Fibroblast of the aortic adventitia (primary cell): Measurements from ENCODE around the gene NAV2. TPM values are rescaled to one million over a fixed set of nuclear protein-coding genes. Genes with fewer than 3 reads are reported as not detected.

Source experiments
- DNase-seq: peaks from one replicate; pipeline ENCODE4 v3.0.0-alpha.2; 2010; ENCODE audit warnings: low read depth
- H3K4me3 ChIP-seq: 2 replicates; pipeline ENCODE4 v1.5.1; 2011; ENCODE audit warnings: low read depth, mild to moderate bottlenecking, control low read depth, low read length, moderate library complexity
- CTCF ChIP-seq: IDR thresholded peaks from 2 replicates; pipeline ENCODE4 v1.5.1; 2011; ENCODE audit warnings: mild to moderate bottlenecking, low read length, control low read depth, inconsistent platforms; ENCODE audit not compliant: insufficient read depth
- total RNA-seq: library from RNA; depleted of rRNA; stranded (reverse); fragments of >200 nt; gene quantifications from 2 replicates; pipeline ENCODE4 v1.2.3, GENCODE V29; 2012; ENCODE audit warnings: low replicate concordance

Gene NAV2
- total RNA-seq, 1 donor = 44.6 TPM

DNA sequence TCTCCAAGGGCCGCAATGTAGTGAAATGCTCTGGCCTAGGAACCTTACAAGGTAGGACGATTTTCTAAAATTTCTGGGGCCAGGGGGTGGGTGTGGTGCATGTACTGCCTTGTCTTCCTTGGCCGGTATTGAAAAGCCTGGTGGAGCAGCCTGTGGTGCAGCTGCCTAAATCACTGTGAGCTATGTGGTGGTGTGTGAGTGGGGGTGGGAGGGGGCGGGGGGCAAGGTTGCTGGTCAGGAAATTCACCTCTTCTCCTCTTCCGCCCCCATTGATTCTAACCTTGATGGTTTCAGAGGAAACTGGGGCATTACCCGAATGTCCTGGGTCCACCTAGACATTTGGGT lies 310.4 kb downstream of the NAV2 start:
- TF ChIP-seq CTCF = no peak
- H3K4me3 ChIP-seq = peak overlapping the region; percentile 53
- DNase-seq = no peak

DNA sequence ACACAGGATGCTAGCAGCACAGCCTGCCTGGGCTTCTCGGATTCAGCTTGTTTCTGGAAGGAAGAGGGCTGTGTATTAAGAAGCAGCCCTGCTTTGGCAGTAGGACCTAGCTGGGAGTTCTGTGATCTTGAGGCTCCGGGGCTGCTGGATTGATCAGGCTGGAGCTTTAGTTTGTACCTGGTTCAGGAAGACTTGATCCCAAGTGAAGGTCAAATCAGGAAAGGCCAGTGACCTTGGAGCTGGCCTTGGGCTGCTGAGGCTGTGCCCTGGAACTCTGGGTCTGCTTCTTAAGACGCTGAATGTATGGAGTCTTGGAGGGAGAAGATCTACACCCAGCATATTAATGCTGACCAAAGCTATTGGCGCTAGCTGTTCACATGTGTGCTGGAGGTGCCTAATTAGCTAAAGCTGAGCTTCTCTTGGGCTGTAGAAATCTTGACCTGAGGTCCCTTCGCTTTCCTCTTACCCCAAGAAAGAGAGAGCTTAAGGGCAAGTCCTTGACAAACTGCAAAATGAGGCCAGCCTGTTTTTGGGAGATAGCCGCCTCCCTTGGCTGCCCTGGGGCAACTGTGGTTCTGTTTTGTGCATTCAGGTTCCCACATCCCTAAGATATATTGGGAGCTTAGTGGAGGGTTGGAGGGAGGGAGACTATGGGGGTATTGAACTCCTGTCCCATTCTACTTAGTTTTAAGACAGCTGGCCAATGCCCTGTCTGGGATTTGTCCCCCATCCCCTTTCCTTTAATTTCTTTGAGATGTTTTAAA lies 311.7 kb downstream of the NAV2 start:
- no peak overlapping the region for H3K4me3 ChIP-seq
- no peak for DNase-seq
- no peak for TF ChIP-seq CTCF

DNA sequence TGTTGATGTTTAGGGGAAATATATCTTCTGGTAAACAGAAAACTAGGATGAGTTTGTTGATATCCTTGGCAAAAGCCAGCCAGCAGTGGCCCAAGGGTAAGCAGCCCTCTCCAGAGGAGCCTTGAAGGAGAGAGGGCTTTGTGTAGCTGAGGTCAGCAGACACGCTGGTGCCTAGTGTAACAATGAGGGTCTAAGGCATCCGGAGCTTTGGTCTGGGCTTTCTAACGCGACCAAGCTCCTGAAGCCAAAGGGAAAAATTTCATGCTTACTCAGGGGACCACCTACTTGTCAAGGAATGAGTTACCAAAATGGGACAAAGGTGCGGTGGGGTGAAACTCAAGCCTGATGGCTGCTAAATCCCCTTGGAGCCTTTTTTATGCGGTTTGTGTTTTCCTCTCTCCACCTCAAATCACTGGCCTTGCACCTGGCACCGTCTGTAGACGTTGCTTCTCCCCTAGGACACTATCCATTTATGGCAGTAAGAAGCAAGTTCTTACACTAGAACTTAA lies 312.7 kb downstream of the NAV2 start:
- H3K4me3 ChIP-seq = no peak overlapping the region
- no peak for DNase-seq
- TF ChIP-seq CTCF = no peak

- H3K4me3 ChIP-seq = no peak overlapping the region
- DNase-seq = no peak
- no peak for TF ChIP-seq CTCF
Observed at GRCh38 chr11:20026629-20027555, 314.3 kb downstream of the NAV2 start.

GRCh38 chr11:20027556-20028013 lies 314.9 kb downstream of the NAV2 start:
- no peak for DNase-seq
- no peak overlapping the region for H3K4me3 ChIP-seq
- no peak for TF ChIP-seq CTCF

DNA sequence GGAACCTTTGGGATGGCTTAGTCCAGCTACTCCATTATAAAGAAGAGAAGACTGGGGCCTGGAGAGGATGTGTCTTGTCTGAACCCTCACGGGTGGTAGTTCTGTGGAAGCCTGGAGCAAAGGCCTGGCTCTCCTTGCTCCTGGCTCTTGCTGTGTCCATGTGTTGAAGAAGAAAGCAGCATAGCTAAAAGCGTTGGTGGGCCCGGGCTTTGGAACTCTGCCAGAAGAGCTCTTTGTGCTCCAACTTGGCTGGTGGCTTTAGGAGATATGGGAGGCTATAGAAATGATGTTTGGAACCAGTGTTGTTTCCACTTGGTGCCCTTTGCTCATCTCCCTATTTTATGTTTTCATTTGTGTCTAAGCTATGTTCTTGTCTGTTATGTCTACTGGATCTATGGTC lies 316.6 kb downstream of the NAV2 start:
- H3K4me3 ChIP-seq = no peak overlapping the region
- no peak for DNase-seq
- TF ChIP-seq CTCF = no peak
